Liver (tissue), 9 donors: ENCODE results near the gene RAP1B. TPM values are rescaled to one million over a fixed set of nuclear protein-coding genes. Genes with fewer than 3 reads are reported as not detected.

Source experiments
- DNase-seq: peaks from one replicate; pipeline ENCODE4 v3.0.0-alpha.2; 2017; ENCODE audit warnings: low spot score
- H3K27ac ChIP-seq, 2 donors: one replicate each; pipeline ENCODE4 v1.7.0; 2013; ENCODE audit warnings: inconsistent platforms in 2 of 2, low read length in 2 of 2, control low read depth in 1 of 2, low read depth in 1 of 2, mild to moderate bottlenecking in 1 of 2
- H3K27me3 ChIP-seq, 4 donors: one replicate each; pipeline versions ENCODE4 v1.6.1 to v1.7.0; 2013; ENCODE audit warnings: low read length in 3 of 4, inconsistent platforms in 1 of 4, mild to moderate bottlenecking in 1 of 4, moderate library complexity in 1 of 4; ENCODE audit not compliant: control insufficient read depth in 4 of 4, insufficient read depth in 4 of 4
- H3K36me3 ChIP-seq, 4 donors: one replicate each; pipeline versions ENCODE4 v1.6.1 to v1.7.0; 2013; ENCODE audit warnings: low read length in 3 of 4, mild to moderate bottlenecking in 3 of 4, low read depth in 1 of 4, moderate library complexity in 1 of 4; ENCODE audit not compliant: control insufficient read depth in 4 of 4, insufficient read depth in 3 of 4
- H3K4me1 ChIP-seq, 4 donors: one replicate each; pipeline versions ENCODE4 v1.6.1 to v1.7.0; 2013; ENCODE audit warnings: low read length in 3 of 4, mild to moderate bottlenecking in 3 of 4, moderate library complexity in 1 of 4; ENCODE audit not compliant: control insufficient read depth in 4 of 4, insufficient read depth in 4 of 4
- H3K4me3 ChIP-seq, 3 donors: one replicate each; pipeline versions ENCODE4 v1.6.1 to v1.7.0; 2013; ENCODE audit warnings: low read length in 3 of 3, control low read depth in 1 of 3, low read depth in 1 of 3, mild to moderate bottlenecking in 1 of 3
- H3K9ac ChIP-seq, 2 donors: one replicate each; pipeline ENCODE4 v1.7.0; 2013; ENCODE audit warnings: low read length in 2 of 2, mild to moderate bottlenecking in 2 of 2, moderate library complexity in 2 of 2, control low read depth in 1 of 2, low read depth in 1 of 2
- H3K9me3 ChIP-seq, 4 donors: one replicate each; pipeline versions ENCODE4 v1.6.1 to v1.7.0; 2013; ENCODE audit warnings: low read length in 3 of 4; ENCODE audit not compliant: control insufficient read depth in 4 of 4
- FOXA2 ChIP-seq: IDR thresholded peaks from 2 replicates; pipeline ENCODE4 v1.6.1; 2016; ENCODE audit warnings: antibody characterized with exemption
- HNF4A ChIP-seq, 2 donors: conservative IDR thresholded peaks; 2 replicates each; pipeline ENCODE4 v1.6.1; 2016; ENCODE audit warnings: antibody characterized with exemption in 2 of 2, mild to moderate bottlenecking in 2 of 2
- JUND ChIP-seq, 2 donors: IDR thresholded peaks; 2 replicates each; pipeline ENCODE4 v1.6.1; 2016; ENCODE audit warnings: antibody characterized with exemption in 2 of 2
- NR2F2 ChIP-seq: IDR thresholded peaks from 2 replicates; pipeline ENCODE4 v1.6.1; 2016; ENCODE audit warnings: antibody characterized with exemption
- RAD21 ChIP-seq, 2 donors: IDR thresholded peaks; 2 replicates each; pipeline ENCODE4 v1.6.1; 2016; ENCODE audit warnings: antibody characterized with exemption in 2 of 2, mild to moderate bottlenecking in 2 of 2
- RXRA ChIP-seq, 2 donors: IDR thresholded peaks; 2 replicates each; pipeline ENCODE4 v1.6.1; 2017 to 2018; ENCODE audit warnings: antibody characterized with exemption in 2 of 2, mild to moderate bottlenecking in 1 of 2
- TAF1 ChIP-seq: conservative IDR thresholded peaks from 2 replicates; pipeline ENCODE4 v1.6.1; 2016; ENCODE audit warnings: antibody characterized with exemption, mild to moderate bottlenecking
- whole genome bisulfite sequencing: extraction: QIAGEN DNeasy Blood & Tissue Kit; methylation state at CpG from one replicate; pipeline ENCODE4 v1.1.7; 2013; 5-methylcytosine and 5-hydroxymethylcytosine counted together
- polyA plus RNA-seq, 2 donors: library from polyadenylated mRNA; stranded (reverse) in 1 of 2; unstranded in 1 of 2; fragments of 200-250 nt in 1 of 2; fragments of >200 nt in 1 of 2; fragmentation: Nextera tagmentation in 1 of 2; extraction: Ambion mirVana in 1 of 2; gene quantifications; one replicate each; pipeline versions ENCODE4 v1.2.1 to v1.2.3, GENCODE V29; 2013 to 2015
- total RNA-seq, 2 donors: library from RNA; depleted of rRNA; stranded (reverse); fragments of >200 nt; gene quantifications; one replicate each; pipeline ENCODE4 v1.2.3, GENCODE V29; 2014
- TF ChIP-seq, protein P1 (sequence below): IDR thresholded peaks from 2 replicates; pipeline ENCODE4 v1.6.1; 2016; ENCODE audit warnings: antibody characterized with exemption
- TF ChIP-seq, protein P2 (sequence below): IDR thresholded peaks from 2 replicates; pipeline ENCODE4 v1.6.1; 2016; ENCODE audit warnings: antibody characterized with exemption, mild to moderate bottlenecking
- donor health status: healthy.
- donor health status: healthy.
- donor health status: healthy.
- donor health status: healthy.
- donor health status: healthy.

RAP1B gene
- total and polyA plus RNA-seq, 4 donors = 56.2 to 123 (median 72.4) TPM

DNA sequence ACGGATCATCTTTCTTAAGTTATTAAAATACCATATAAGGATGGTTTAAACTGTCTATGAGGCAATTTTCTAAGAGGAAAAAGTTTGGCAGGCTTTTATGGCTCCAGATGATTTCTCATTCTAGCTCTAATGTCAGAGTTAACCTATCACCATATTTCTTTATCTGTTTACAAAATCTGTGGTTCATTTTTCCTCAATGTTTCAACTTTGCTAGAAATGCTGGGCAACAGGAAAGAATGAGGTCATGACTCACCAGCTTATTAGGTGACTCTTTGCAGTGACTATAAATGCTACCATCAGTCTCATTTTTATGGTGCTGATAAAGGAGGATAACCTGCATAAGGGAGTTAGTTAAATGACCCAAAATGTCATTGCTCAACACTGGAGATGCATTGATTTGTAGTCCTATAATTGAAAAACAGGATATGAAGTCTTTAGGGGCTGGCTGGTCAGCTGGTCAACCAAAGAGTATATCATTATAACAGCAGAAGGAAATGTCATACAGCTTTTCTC is 45.3 kb upstream of the RAP1B start:
- WGBS = 76% methylated on average over 1 of the region's 1 CpG
- H3K9ac ChIP-seq = no peak overlapping the region
- H3K9me3 ChIP-seq = no peaks in the 10 kb centered on the region
- TF ChIP-seq, protein P1, sequence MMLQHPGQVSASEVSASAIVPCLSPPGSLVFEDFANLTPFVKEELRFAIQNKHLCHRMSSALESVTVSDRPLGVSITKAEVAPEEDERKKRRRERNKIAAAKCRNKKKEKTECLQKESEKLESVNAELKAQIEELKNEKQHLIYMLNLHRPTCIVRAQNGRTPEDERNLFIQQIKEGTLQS = no peak
- no peak for TF ChIP-seq TAF1
- no peak overlapping the region for H3K27ac ChIP-seq
- H3K4me3 ChIP-seq = no peak overlapping the region
- no peaks in the 10 kb centered on the region for H3K27me3 ChIP-seq
- no peak for DNase-seq
- no peaks in the 10 kb centered on the region for H3K4me1 ChIP-seq
- H3K36me3 ChIP-seq = no peaks in the 10 kb centered on the region

DNA sequence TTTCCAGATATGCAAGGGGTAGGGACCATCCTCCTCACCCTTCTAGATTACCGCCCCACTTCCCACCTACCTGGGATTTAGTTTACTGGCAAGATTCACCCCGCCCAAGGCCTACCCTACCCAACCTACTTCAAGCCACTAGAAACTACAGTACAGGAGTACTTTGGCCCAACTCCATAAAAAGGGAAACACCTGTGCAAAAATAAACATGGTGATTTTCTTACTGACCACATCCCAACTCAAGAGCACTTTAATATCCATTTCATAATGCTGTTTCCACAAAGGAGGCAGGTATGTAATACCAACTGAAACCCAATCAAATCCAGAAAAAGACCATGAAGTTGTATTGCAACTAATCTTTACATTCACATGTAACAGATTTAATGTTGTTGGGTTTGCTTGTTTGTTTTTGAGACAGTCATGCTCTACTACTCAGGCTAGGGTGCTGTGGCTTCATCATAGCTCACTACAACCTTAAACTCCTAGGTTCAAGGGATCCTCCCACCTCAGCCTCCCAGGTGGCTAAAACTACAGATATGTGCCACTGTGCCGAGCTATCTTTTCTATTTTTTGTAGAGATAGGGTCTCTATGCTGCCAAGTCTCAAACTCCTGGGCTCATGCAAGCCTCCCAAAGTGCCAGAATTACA is 41.7 kb upstream of the RAP1B start:
- WGBS = 92% methylated on average over 3 of the region's 3 CpGs
- H3K27ac ChIP-seq = no peak overlapping the region
- TF ChIP-seq, protein P1 = no peak
- TF ChIP-seq, protein P2, sequence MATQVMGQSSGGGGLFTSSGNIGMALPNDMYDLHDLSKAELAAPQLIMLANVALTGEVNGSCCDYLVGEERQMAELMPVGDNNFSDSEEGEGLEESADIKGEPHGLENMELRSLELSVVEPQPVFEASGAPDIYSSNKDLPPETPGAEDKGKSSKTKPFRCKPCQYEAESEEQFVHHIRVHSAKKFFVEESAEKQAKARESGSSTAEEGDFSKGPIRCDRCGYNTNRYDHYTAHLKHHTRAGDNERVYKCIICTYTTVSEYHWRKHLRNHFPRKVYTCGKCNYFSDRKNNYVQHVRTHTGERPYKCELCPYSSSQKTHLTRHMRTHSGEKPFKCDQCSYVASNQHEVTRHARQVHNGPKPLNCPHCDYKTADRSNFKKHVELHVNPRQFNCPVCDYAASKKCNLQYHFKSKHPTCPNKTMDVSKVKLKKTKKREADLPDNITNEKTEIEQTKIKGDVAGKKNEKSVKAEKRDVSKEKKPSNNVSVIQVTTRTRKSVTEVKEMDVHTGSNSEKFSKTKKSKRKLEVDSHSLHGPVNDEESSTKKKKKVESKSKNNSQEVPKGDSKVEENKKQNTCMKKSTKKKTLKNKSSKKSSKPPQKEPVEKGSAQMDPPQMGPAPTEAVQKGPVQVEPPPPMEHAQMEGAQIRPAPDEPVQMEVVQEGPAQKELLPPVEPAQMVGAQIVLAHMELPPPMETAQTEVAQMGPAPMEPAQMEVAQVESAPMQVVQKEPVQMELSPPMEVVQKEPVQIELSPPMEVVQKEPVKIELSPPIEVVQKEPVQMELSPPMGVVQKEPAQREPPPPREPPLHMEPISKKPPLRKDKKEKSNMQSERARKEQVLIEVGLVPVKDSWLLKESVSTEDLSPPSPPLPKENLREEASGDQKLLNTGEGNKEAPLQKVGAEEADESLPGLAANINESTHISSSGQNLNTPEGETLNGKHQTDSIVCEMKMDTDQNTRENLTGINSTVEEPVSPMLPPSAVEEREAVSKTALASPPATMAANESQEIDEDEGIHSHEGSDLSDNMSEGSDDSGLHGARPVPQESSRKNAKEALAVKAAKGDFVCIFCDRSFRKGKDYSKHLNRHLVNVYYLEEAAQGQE = no peak
- TF ChIP-seq TAF1 (no peak), RAD21 (IDR thresholded peaks at IDR 0.05) (no peak), JUND (IDR thresholded peaks at IDR 0.05) (no peak), HNF4A (conservative IDR thresholded peaks at IDR 0.05) (no peak), NR2F2 (no peak)
- H3K9me3 ChIP-seq = no peaks in the 10 kb centered on the region
- no peaks in the 10 kb centered on the region for H3K36me3 ChIP-seq
- H3K27me3 ChIP-seq = no peaks in the 10 kb centered on the region
- H3K4me1 ChIP-seq = no peaks in the 10 kb centered on the region
- no peak for DNase-seq
- H3K4me3 ChIP-seq = no peak overlapping the region
- H3K9ac ChIP-seq = no peak overlapping the region

DNA sequence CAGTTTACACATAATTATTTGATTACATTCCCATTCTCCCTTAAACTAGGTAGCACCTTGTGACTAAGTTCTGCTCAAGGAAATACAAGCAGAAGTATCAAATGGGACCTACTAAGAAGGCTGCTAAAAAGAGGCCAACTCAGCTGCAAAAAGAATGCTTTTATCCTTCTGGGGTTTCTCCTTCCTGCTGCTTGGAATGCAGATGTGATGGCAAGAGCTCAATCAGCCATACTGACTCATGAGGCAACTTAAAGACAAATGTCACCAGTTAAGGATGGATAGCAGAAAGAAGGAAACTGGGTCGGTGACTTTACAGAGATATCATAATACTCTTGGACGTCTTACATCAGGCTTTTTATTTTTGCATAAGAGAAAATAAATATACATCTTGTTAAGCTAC is 38.0 kb upstream of the RAP1B start:
- DNase-seq = no peak
- 65% methylated on average over 2 of the region's 2 CpGs for WGBS
- no peaks in the 10 kb centered on the region for H3K4me1 ChIP-seq

More for the DNA sequence above, 38.0 kb upstream of the RAP1B start:
- Histone ChIP-seq H3K9ac (no peak overlapping the region), H3K36me3 (no peaks in the 10 kb centered on the region), H3K9me3 (no peaks in the 10 kb centered on the region), H3K27ac (no peak overlapping the region), H3K27me3 (no peaks in the 10 kb centered on the region), H3K4me3 (no peak overlapping the region)
- TF ChIP-seq JUND (IDR thresholded peaks at IDR 0.05) = no peak
- TF ChIP-seq RXRA (IDR thresholded peaks at IDR 0.05) = no peak
- TF ChIP-seq, protein P1 = no peak
- TF ChIP-seq, protein P2 = no peak
- no peak for TF ChIP-seq FOXA2
